T-cell (primary cell): Measurements from ENCODE around the gene DNAAF3. TPM values are rescaled to one million over a fixed set of nuclear protein-coding genes. Genes with fewer than 3 reads are reported as not detected.

Experiments used
- ATAC-seq, 4 experiments: fragments of 200-7000 bp in 3 of 4; fragments of 150-1000 bp in 1 of 4; cut with Tn5 transposase; replicated peaks in 1 of 4; 1 replicate in 3 of 4; 2 replicates in 1 of 4; pipeline ENCODE4 v1.10.0; 2021; ENCODE audit warnings: moderate library complexity in 3 of 4, mild to moderate bottlenecking in 2 of 4, moderate number of reproducible peaks in 1 of 4
- CTCF ChIA-PET, 2 donors: fragments of 300-600 bp; sonication (Branson Sonifier 250); formaldehyde crosslinking; loops; one replicate each; lab custom pipeline; 2022; ENCODE audit warnings: antibody characterized with exemption in 2 of 2; lab: Charles Lee
- POLR2A ChIA-PET, 2 donors: fragments of 300-600 bp; sonication (Branson Sonifier 250); formaldehyde crosslinking; loops; one replicate each; lab custom pipeline; 2022; ENCODE audit warnings: antibody characterized with exemption in 2 of 2; lab: Charles Lee
- DNase-seq, 35 experiments: peaks; one replicate each; pipeline versions ENCODE4 v3.0.0 to v3.0.0-alpha.2; 2013 to 2023
- H3K27ac ChIP-seq: one replicate; pipeline ENCODE4 v1.5.1; 2013; ENCODE audit warnings: low read length
- H3K27me3 ChIP-seq, 2 experiments: replicated peaks in 1 of 2; 1 replicate in 1 of 2; 2 replicates in 1 of 2; pipeline versions ENCODE4 v1.6.1 to v1.7.0; 2013; ENCODE audit warnings: low read length in 1 of 2, mixed read lengths in 1 of 2; ENCODE audit not compliant: control insufficient read depth in 2 of 2, insufficient read depth in 2 of 2; ENCODE audit errors: extremely low read depth in 1 of 2
- H3K36me3 ChIP-seq, 2 donors: 1 replicate in 1 of 2; 2 replicates in 1 of 2; pipeline versions ENCODE4 v1.6.1 to v1.7.0; 2013; ENCODE audit warnings: low read length in 1 of 2; ENCODE audit not compliant: control insufficient read depth in 2 of 2, insufficient read depth in 1 of 2; ENCODE audit errors: extremely low read depth in 1 of 2
- H3K4me1 ChIP-seq, 2 experiments: 1 replicate in 1 of 2; 2 replicates in 1 of 2; pipeline versions ENCODE4 v1.6.1 to v1.7.0; 2013; ENCODE audit warnings: low read length in 2 of 2, mixed read lengths in 1 of 2; ENCODE audit not compliant: insufficient read depth in 2 of 2, control insufficient read depth in 1 of 2; ENCODE audit errors: extremely low read depth in 1 of 2
- H3K4me3 ChIP-seq, 2 donors: 1 replicate in 1 of 2; 2 replicates in 1 of 2; pipeline versions ENCODE4 v1.5.1 to v1.7.0; 2013; ENCODE audit warnings: mild to moderate bottlenecking in 2 of 2, low read length in 1 of 2, moderate library complexity in 1 of 2; ENCODE audit not compliant: control insufficient read depth in 1 of 2; ENCODE audit errors: extremely low read depth in 1 of 2
- H3K9me3 ChIP-seq: 2 replicates; pipeline ENCODE4 v1.7.0; 2013
- H3K27ac Mint-ChIP-seq, 2 donors: one replicate each; pipeline ENCODE4 v1.8.0; 2020 to 2021; ENCODE audit warnings: mild to moderate bottlenecking in 2 of 2, mixed read lengths in 2 of 2
- H3K27me3 Mint-ChIP-seq, 2 donors: one replicate each; pipeline ENCODE4 v1.8.0; 2021 to 2022; ENCODE audit warnings: mixed read lengths in 2 of 2
- H3K36me3 Mint-ChIP-seq: one replicate; pipeline ENCODE4 v1.8.0; 2021; ENCODE audit warnings: mixed read lengths
- H3K4me1 Mint-ChIP-seq, 3 donors: one replicate each; pipeline ENCODE4 v1.8.0; 2020 to 2022; ENCODE audit warnings: mixed read lengths in 3 of 3, mild to moderate bottlenecking in 1 of 3
- H3K4me3 Mint-ChIP-seq, 3 donors: one replicate each; pipeline ENCODE4 v1.8.0; 2020 to 2022; ENCODE audit warnings: mild to moderate bottlenecking in 3 of 3, mixed read lengths in 3 of 3, moderate library complexity in 3 of 3
- H3K9me3 Mint-ChIP-seq, 3 donors: one replicate each; pipeline ENCODE4 v1.8.0; 2020 to 2022; ENCODE audit warnings: mixed read lengths in 3 of 3
- WGBS: methylation state at CpG from one replicate; pipeline ENCODE4 v1.1.5; 2013; ENCODE audit warnings: missing lambda C conversion rate; ENCODE audit not compliant: insufficient coverage; 5-methylcytosine and 5-hydroxymethylcytosine counted together
- total RNA-seq, 35 experiments: library from RNA in 6 of 35; stranded (reverse) in 6 of 35; fragments of 120-200 nt in 1 of 35; gene quantifications; one replicate each; pipeline versions ENCODE4 v1.2.1 to v1.2.4 and lab custom pipeline; 2013 to 2026

DNAAF3 gene
- total RNA-seq, 5 donors from 2014 or later (not counting 1 experiment from before 2014, with no cell fraction given), result not detected

DNA sequence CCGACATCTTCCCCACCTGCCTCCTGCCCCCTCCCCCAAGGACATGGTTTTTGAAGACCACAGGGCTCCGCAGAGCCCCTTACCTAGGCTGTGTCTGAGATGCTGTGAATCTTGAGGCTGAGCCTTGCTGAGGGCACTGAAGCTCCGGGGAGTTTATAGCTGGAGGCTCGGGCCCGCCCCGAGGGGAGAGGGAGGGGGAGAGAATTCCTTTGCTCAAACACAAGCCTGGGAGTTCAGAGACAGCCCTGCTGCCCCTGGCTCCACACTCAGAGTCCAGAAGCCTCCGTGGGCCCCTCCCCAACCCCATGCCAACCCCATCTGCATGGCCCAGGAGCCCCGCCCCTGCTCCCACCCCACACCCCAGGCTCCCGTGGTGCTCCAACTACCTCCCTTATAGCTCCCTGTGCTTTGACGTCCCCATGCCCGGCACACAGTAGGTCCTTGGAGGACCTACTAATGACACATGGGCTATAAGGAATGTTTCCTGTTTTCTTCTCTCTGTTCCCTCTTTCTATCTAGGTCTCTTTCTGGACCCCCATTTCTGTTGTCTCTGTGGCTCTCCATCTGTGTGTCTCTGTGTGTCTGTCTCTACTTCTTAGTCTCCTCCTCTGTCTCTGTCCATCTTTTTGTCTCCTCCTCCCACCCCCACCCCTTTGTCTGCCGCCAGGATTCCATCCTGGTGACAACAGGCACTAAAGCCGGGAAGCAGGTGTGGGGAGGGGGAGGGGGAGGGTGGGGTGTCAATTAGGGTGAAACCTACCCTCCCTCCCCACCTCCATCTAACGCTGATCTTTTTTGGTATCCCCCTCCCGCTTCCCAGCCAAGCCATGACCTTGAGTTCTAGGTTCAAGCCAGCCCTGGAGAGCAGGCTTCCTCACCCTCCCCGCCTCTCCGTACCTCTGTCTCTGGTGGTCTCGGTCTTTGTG, 17.1 kb downstream of the DNAAF3 start, which contains the start of gene TNNT1:
Gene TNNT1 (minus strand): TSS at position 129 of the 926 bp plus-strand sequence. CDS start 2,049 bp downstream, outside the sequence.
- Mint-ChIP-seq H3K27me3 (peaks cover 41 to 44% of the 10 kb centered on the region in 2 donors), H3K9me3 (peaks cover 7 to 14% (median 8%) of the 10 kb centered on the region in 3 donors), H3K36me3 (no peaks in the 10 kb centered on the region), H3K4me3 (peak within 1 kb of the TSS in 1 of 3 donors; percentile 29), H3K4me1 (peaks cover 17 to 20% (median 20%) of the 10 kb centered on the region in 3 donors), H3K27ac (peak within 1 kb of the TSS in 1 of 2 donors; percentile 27)
- Histone ChIP-seq H3K4me3 (no peak within 1 kb of the TSS), H3K36me3 (no peaks in the 10 kb centered on the region), H3K4me1 (peaks cover 3 to 30% of the 10 kb centered on the region in 2 experiments), H3K27me3 (peaks cover 2 to 55% of the 10 kb centered on the region in 2 experiments), H3K9me3 (peaks cover 3% of the 10 kb centered on the region), H3K27ac (no peak within 1 kb of the TSS)
- ATAC-seq (no peak), DNase-seq (no peak)
- POLR2A ChIA-PET, result no interaction called here
- CTCF ChIA-PET, result no interaction called here
- 36% methylated on average over 9 of the region's 18 CpGs for WGBS

DNA sequence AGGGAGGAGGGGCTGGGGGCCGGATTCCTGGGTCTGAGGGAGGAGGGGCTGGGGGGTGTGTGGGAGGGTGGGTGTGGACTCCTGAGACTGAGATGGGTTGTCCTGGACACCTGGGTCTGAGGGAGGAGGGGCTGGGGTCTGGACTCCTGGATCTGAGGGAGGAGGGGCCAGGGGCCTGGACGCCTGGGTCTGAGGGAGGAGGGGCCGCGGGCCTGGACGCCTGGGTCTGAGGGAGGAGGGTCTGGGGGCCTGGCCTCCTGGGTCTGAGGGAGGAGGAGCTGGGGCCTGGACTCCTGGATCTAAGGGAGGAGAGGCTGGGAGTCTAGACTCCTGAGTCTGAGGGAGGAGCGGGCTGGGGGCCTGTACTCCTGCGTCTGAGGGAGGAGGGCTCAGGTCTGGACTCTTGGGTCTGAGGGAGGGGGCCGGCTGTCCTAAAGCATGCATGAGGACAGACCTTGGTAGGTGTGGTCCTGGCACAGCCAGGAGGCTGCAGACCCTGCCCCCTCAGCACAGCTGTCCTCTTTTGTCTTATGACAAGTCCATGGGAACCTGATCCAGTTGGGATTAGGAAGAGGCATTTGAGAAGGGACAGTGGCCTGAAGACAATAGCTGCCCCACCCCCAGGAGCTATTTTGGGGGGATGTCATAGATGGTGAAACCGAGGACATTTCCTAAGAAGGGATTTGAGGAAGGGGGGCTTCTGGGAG, 18.7 kb downstream of the DNAAF3 start:
- ChIA-PET POLR2A (no interaction called here), CTCF (interaction anchor here in 1 of 2 donors (0.6 to 1.3 kb wide), 2 partner anchors 356 to 361 kb away, joined by 3 to 4 read pairs; no protein-coding TSS in a partner anchor)
- Histone ChIP-seq H3K27ac (no peak overlapping the region), H3K27me3 (peaks cover 2 to 71% of the 10 kb centered on the region in 2 experiments), H3K9me3 (peaks cover 3% of the 10 kb centered on the region), H3K36me3 (no peaks in the 10 kb centered on the region), H3K4me3 (no peak overlapping the region), H3K4me1 (peaks cover 3 to 24% of the 10 kb centered on the region in 2 experiments)
- Mint-ChIP-seq H3K27me3 (peaks cover 51 to 59% of the 10 kb centered on the region in 2 donors), H3K27ac (no peak overlapping the region), H3K36me3 (no peaks in the 10 kb centered on the region), H3K4me1 (peaks cover 9 to 12% (median 10%) of the 10 kb centered on the region in 3 donors), H3K4me3 (no peak overlapping the region), H3K9me3 (peaks cover 7 to 10% (median 8%) of the 10 kb centered on the region in 3 donors)
- 47% methylated on average over 3 of the region's 9 CpGs for WGBS
- ATAC-seq, result no peak
- no peak for DNase-seq

DNA sequence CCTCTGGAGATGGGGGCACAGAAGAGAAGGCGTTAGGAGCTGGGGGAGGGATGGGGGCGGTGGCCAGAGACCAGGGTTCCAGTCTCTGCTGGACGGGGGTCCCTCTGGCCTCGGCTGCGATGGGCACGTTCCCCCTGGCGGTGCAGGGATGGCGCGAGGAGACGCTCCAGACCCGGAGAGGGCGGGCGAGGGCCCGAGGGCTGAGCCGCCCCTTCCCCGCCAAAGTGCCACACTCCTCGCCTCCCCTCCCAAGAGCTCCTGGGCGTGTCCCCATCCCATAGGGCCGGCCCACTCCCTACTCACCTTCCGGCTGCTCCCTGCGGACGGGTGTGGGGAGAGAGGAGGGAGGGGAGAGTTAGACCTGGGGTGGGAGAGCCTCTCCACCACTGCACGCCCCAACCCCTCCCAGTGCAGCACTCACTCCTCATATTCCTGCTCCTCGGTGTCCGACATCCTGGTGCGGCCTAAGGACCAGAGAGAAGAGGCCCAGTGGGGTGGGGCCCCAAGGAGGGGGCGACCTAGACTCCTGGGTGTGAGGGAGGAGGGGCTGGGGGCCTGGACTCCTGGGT, 19.6 kb downstream of the DNAAF3 start:
- Histone ChIP-seq H3K4me1 (peaks cover 0 to 17% of the 10 kb centered on the region in 2 experiments), H3K36me3 (no peaks in the 10 kb centered on the region), H3K27me3 (peaks cover 4 to 80% of the 10 kb centered on the region in 2 experiments), H3K4me3 (no peak overlapping the region), H3K27ac (no peak overlapping the region), H3K9me3 (peaks cover under 1% of the 10 kb centered on the region)
- ChIA-PET POLR2A (no interaction called here), CTCF (interaction anchor here (0.6 to 1.3 kb wide), 6 partner anchors 328 to 1051 kb away, joined by 3 to 5 read pairs (median 3); no protein-coding TSS in a partner anchor)
- DNase-seq, result no peak
- Mint-ChIP-seq H3K27me3 (peaks cover 51 to 63% of the 10 kb centered on the region in 2 donors), H3K9me3 (peaks cover 1 to 5% (median 3%) of the 10 kb centered on the region in 3 donors), H3K36me3 (no peaks in the 10 kb centered on the region), H3K4me1 (peaks cover 4 to 5% (median 4%) of the 10 kb centered on the region in 3 donors), H3K27ac (no peak overlapping the region), H3K4me3 (no peak overlapping the region)
- WGBS, result 5% methylated on average over 17 of the region's 27 CpGs
- no peak for ATAC-seq

DNA sequence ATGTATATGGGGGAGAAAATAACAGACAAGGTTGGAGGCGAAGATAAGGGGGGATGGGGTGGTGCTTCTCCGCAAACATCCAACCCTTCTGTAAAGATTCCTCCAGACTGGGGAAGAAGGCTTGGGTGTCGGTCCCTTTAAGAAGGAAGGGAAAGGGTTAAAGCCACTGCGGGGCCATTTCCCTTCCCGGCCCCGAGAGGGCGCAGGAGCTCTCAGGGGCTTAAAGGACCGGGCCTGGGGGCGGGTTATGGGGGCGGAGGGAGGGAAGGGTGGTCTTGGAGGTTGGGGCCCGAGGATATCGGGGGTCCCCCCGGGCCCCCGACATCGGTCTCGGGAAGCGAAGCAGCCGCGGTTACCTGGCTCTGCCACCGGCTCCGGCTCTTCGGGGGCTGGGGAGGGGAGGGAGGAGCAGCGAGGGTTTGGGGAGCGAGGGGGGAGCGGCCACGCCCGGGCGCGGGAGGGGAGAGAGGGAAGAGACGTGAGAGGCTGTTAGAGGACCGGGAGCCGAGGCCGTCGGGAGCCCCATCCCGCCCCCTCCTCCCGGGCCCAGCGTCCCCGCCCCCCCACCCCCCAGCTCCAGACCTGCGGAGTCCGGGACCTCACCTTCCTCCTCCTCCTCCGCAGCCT, 20.2 kb downstream of the DNAAF3 start:
- CTCF ChIA-PET, result interaction anchor here (0.6 to 0.8 kb wide), 4 partner anchors 24 to 1050 kb away, joined by 3 to 5 read pairs (median 3); no protein-coding TSS in a partner anchor
- no peaks in the 10 kb centered on the region for H3K9me3 Mint-ChIP-seq
- peaks cover 3 to 4% (median 3%) of the 10 kb centered on the region in 3 donors for H3K4me1 Mint-ChIP-seq

DNA sequence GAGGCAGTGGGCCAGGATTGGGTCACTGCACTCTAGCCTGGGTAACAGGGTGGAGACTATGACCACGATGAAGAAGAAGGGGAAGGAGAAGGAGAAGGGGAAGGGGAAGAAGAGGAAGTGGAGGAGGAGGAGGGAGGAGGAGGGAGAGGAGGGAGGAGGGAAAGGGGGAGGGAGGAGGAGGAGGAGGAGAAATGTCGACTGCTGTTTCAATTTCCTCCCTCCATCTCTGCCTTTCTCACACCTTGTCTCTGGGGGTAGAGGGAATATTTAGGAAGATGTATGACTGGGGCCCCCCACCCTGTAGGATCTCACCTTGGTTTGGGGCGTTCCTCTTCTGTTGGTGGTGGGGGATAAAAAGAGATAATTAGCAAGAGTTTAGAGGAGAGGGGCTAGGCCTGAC, 21.2 kb downstream of the DNAAF3 start:
- ChIA-PET CTCF (no interaction called here), POLR2A (no interaction called here)
- peaks cover 4 to 96% of the 10 kb centered on the region in 2 experiments for H3K27me3 ChIP-seq
- Mint-ChIP-seq H3K4me3 (no peak overlapping the region), H3K4me1 (peaks cover 4 to 6% (median 6%) of the 10 kb centered on the region in 3 donors), H3K9me3 (no peaks in the 10 kb centered on the region), H3K27me3 (peaks cover 54 to 74% of the 10 kb centered on the region in 2 donors), H3K36me3 (no peaks in the 10 kb centered on the region), H3K27ac (no peak overlapping the region)
- H3K4me3 ChIP-seq, result no peak overlapping the region
- no peak for ATAC-seq
- WGBS, result 17% methylated on average over 1 of the region's 3 CpGs
- H3K4me1 ChIP-seq, result peaks cover 0 to 20% of the 10 kb centered on the region in 2 experiments
- H3K36me3 ChIP-seq, result no peaks in the 10 kb centered on the region
- H3K27ac ChIP-seq, result no peak overlapping the region
- no peak for DNase-seq
- no peaks in the 10 kb centered on the region for H3K9me3 ChIP-seq

More for the DNA sequence above, 20.2 kb downstream of the DNAAF3 start:
- ATAC-seq (peak in 1 of 4 experiments; percentile 44), DNase-seq (peak in 3 of 35 experiments; percentile 8 to 42 (median 15))
- no peak overlapping the region for H3K27ac ChIP-seq
- H3K4me1 ChIP-seq, result peaks cover 0 to 17% of the 10 kb centered on the region in 2 experiments
- POLR2A ChIA-PET, result no interaction called here
- no peak overlapping the region for H3K27ac Mint-ChIP-seq
- no peaks in the 10 kb centered on the region for H3K36me3 ChIP-seq
- H3K4me3 Mint-ChIP-seq, result no peak overlapping the region
- 1% methylated on average over 10 of the region's 41 CpGs for WGBS
- H3K9me3 ChIP-seq, result no peaks in the 10 kb centered on the region
- H3K4me3 ChIP-seq, result no peak overlapping the region
- peaks cover 4 to 86% of the 10 kb centered on the region in 2 experiments for H3K27me3 ChIP-seq
- H3K27me3 Mint-ChIP-seq, result peaks cover 52 to 68% of the 10 kb centered on the region in 2 donors
- H3K36me3 Mint-ChIP-seq, result no peaks in the 10 kb centered on the region
